ENCODE measurements around the gene SLC12A2. TPM values are rescaled to one million over a fixed set of nuclear protein-coding genes. Genes with fewer than 3 reads are reported as not detected.

The SLC12A2 gene
- 18.8 and 19.5 TPM in 2 replicates for total RNA-seq

DNA sequence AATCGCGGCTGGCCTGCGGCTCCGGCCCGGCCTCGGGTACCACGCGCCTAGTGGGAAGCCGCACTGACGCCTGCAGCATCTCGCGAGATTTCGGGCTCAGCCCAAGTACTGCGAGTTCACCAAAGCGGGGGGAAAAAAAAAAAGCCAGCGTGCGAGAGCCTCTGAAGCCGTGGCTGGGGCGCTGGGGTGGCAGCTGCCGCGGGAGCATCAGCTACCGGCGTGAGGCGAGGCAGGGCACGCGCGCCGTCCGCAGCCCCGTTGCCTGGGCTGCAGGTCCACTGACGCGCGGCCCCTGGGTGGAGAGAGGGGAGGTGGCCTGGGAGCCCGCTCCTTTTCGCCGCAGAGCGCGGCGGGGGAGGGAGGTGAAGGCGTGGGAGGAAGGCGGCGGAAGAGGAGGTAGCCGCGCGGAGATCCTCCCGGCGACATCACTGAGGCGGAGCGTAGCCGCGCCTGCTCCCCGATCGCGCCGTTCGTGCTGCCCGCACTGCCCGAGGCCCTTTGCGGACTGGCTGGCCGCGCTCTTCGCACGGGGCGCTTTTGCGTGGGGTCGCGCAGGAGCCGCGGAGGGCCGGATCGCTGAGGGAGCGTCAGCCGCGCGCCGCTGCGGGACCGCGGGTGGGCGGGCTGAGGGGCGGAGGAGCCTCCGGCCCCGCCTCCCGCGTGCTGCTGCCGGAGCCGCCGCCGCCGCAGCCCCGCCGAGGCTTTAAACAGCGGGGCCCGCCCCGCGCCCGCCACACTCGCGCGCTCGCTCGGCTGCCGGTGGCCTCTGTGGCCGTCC is at the start of gene SLC12A2:
TSS of gene SLC12A2 (plus strand) at position 734 of the 778 bp plus-strand sequence. CDS start 189 bp downstream, outside the sequence.
- intact Hi-C loops (cut with micrococcal nuclease), result loop anchor here (1.0 to 10.0 kb wide), 9 partner anchors 114 to 1481 kb away; partner anchors contain the start of genes ISOC1, LMNB1, PHAX and PRRC1

DNA sequence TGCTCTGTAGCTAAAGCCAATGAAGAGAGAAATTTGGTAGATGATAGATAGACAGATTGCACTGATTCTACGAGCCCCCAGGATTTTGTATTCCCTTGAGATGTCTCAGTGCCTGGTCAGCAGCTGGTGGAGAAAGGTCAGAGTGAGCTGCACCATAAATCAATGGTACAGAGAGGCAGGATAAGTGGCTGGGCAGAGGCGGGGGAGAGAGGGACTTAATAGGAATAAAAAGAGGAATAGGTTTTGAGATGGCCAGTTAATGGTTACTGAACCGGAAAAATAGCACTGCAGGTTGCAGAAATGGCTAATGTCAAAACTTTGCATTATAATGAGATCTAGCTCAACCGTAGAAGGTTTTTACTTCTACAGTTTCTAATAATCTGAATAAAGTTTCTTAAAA is 47.9 kb upstream of the SLC12A2 start:
- intact Hi-C loops (cut with micrococcal nuclease), result no loop called here

DNA sequence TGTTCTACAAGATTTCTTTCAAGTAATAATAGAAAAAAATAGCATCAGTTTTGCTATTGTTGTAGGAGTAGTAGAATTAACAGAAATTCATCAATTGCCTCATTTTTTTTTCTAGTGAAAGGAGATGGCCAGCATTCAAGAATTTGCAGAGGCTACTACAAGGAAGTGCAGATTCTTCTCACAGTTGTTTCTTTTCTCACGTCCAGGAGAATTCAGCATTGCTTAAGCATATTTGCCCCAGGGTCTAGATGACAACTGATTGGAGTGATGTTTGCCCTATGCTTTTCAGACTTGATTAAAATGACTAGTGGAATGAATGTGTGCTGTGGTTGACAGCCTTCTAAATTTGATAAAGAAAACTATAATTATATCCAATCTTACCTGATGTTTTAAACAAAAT is 46.6 kb upstream of the SLC12A2 start:
- intact Hi-C loops (cut with micrococcal nuclease), result no loop called here

DNA sequence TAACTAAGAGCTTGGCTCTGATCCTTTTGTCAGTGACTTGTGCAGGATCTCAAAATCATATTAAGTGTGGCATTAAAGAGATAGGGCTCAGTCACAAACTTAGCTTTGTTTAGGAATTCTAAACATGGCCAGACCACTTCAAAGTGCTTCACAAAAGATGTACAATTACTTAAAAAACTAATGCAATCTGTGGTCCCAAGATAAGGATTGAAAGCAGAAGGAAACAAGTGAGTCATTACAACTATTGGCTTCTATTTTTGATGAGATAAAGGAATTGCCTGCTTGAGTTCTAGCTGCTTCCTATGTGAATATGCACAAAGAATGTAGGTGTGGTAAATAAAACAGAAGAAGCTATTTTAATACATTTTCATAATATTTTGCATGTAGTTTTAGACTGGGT is 44.9 kb upstream of the SLC12A2 start:
- intact Hi-C loops (cut with micrococcal nuclease), result no loop called here

DNA sequence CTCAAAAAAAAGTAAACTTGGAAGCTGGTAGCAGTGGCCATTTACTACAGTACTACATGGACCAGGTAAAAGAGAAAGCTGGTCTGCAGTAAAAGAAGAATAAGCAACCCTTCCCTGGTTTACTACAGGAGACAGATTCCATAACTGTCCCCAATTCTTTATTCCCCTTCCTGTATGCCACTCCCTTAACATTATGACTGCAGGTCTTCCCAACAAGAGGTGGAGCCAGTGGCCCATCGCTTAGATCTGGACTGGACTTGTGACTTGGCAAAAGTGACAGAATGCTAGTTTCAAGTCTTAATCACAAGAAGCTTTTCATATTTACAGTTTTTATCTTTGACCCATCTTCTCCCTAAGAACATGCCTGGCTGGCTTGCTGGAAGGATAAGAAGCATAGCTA is 42.6 kb upstream of the SLC12A2 start:
- intact Hi-C loops (cut with micrococcal nuclease), result no loop called here

DNA sequence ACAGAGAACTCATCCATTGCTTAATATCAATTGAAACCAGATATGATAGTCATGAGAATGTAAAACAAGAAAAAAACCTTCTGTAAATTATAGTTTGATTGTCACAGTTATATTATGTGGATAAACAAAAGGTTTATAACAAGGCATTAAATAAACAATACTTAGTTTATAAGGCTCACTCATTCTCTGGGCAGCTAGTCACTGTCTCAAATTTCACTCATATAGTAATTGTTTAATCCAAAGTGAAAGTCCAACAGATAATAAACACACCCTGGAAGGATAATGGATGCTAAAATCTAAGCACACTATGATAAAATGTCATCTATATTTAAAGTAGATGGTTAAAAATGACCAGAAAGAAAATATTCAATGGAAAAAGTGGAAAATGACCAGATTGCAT is 30.8 kb upstream of the SLC12A2 start:
- intact Hi-C loops (cut with micrococcal nuclease), result no loop called here

DNA sequence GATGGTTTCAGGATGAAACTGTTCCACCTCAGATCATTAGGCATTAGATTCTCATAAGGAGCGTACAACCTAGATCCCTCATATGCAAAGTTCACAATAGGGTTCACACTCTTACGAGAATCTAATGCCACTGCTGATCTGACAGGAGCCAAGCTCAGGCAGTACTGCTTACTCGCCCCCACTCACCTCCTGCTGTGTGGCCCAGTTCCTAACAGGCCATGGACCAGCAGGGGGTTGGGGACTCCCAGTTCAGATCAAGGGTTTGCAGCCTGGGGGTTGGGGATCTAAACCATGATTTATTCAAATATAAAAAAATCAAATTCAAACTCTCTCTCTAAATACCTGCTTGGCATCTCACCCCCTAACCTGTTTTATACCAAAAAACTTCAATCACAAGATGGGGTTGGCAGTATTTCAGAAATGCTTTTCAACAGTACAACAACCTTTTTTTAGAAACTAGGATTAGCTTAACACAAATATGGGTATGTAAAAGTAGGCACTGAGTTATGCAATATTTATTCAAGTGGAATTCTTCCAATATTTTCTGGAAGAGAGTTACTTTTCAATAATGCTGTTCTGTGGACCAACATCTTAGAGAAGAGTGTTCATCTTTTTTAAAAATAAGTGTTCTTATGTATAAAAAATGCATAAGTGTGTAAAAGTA is 30.1 kb upstream of the SLC12A2 start:
- intact Hi-C loops (cut with micrococcal nuclease), result no loop called here

DNA sequence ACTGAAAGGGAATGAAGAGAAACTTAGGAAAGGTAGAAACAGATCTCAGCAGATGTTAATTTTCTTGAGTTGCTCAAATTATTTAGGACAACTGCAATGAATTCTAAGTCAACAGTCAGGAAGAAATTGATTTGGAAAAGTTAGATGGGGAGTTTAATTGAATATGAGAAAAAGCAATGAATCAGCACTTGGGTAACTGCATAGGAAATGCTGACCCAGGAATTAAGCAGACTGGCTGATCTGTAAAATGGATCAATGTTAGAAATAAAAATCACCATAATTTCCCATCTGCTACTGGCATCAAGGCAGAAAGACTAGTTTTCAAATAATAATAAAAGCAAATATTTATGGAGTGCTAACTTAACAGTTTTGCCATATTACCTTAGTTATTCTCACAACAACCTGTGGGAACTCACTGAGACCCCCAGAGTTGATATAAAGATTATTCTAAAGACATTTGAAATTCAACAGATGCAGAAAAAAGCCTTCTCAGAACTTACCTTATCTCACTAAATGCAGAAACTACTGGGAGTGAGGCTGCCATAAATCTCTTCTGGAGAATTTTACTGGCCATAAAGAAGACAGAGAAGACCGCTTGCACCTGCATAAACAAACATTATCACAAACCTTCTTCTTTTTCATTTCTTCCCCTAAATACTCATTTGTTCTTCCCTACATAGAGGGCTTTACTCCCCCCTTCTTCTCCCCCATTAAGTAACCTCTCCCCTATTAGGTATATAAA is 22.8 kb upstream of the SLC12A2 start:
- intact Hi-C loops (cut with micrococcal nuclease), result no loop called here

DNA sequence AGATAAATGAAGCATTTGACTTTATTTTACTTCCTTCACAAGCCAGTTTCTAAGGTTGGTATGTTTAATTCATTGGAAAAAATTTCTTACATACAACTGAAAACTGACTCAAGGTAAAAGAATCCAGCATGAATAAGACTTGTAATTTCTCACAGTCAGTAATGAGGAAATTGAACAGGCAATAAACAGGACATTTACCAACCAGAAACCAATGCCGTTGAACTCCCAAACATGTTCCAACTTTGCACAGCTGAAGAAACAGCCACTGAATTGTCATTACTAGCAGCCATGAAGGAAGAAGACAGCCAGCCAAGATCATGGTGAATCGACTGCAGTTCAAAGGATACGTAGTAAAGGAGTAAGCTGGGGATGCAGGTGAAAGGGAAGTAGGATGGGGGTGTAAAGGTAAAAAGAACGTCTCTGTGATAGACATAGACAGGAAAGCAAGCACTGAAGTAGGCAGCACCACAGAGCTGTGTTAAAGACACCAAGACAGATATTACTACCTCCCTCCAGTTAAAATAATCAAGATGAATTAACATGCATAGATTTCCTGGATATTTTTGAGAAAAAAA is 21.3 kb upstream of the SLC12A2 start:
- intact Hi-C loops (cut with micrococcal nuclease), result no loop called here

DNA sequence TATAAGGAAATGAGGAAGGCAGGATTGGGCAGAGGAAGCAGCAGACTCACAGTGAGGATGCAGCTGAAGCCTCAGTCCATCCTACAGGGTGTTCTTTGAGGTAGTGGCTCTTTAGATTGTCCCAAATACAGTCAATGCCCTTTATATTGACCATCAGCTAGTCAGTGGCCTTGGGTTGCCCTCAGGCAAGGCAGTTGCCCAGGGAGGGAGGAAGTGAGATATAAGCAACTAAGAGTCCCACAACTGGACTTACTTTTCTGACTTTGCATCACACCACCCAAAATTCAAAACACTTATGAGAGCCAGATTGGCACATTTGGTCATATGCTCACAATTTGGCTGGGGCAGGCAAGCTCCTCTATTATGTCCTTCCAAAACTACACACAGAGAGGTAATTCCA is 9.4 kb upstream of the SLC12A2 start:
- intact Hi-C loops (cut with micrococcal nuclease), result no loop called here

DNA sequence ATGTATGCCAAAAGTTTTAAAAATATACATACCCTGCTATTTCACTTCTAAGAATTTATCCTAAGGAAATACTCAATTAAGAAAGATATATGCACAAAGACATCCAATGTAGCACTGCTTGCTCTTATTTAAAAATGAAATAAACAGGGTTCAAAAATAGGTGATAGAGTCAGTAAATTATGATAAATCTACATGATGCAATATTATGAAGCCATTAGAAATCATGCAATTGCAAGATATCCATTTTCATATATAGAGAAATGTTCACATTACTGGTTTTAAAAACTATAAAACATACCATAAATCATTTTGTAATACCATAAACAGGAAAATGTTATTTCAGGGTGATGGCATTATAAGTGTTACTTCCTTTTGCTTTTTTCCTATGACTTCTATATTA is 8.6 kb upstream of the SLC12A2 start:
- intact Hi-C loops (cut with micrococcal nuclease), result no loop called here

DNA sequence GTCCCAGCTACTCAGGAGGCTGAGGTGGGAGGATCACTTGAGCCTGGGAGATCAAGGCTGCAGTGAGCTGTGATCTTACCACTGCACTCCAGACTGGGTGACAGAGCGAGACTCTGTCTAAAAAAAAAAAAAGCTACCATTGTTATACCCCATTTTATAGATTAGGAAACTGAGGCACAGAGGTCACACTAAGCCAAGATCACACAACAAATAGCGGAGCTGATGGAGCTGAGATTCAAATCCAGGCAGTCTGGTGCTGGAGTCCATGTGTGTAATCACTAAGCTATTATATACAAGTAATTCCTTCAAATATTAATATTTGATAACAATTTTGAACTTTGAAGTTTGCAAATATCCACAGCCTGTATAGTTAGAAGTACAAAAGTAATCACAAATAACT is 6.0 kb upstream of the SLC12A2 start:
- intact Hi-C loops (cut with micrococcal nuclease), result no loop called here

DNA sequence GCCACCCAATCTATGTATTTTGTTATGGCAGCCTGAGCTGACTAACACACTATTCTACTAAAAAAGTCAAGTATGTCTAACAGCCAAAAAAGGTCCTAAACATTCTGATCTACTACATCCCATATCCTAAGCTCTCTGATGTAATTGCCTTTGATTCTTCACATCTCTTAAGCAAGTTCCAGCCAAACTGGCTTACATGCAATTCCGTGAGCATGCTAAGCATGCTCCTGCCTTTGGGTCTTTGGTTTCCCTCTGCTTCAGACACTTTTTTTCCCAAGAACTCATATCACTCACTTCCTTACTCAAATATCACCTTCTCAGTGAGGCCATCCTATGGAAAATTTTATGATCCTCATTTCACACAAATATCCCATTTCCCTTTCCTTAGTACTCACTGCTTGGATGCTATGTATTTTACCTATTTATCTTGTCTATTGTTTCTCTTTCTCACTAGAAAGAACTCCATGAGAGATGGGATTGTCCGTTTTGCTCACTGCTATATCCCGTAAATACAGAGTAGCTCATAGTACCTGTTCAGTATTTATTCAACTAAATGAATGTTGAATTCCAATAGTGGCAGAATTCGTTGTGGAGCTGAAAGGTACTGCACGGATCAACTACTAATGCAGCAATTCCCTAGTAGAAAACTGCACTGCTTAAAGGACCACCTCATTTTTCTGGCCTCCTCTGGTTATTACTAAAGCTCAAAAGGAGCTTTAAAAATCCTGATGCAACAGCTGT is 2.3 kb upstream of the SLC12A2 start:
- intact Hi-C loops (cut with micrococcal nuclease), result loop anchor here (5.0 to 10.0 kb wide), 5 partner anchors 116 to 1479 kb away; partner anchors contain the start of gene PHAX

DNA sequence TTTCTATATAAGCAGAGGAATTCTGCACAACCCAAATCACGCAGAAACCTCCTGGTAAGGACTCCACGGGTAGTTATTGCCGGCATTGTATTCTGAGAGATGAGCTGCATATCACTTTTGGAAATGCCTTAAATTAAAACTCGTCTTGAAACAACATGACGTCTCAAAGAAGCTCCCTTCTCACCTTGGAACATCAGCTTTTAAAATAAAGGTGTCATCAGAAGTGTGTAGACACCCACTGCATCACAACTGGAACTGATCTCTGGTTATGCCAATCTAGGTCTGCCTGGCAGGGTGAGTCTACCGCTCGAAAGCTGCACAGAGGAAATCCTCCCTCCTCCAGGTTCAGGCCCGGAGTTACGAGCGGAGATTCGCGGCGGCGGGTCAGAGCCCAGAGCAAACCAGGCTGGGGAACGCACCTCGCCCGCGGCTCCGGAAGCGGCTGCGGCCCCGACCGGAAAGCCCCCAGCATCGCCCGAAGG is 974 bp upstream of the SLC12A2 start:
- intact Hi-C loops (cut with micrococcal nuclease), result loop anchor here (1.0 to 10.0 kb wide), 9 partner anchors 115 to 1480 kb away; partner anchors contain the start of genes ISOC1, LMNB1, PHAX and PRRC1

DNA sequence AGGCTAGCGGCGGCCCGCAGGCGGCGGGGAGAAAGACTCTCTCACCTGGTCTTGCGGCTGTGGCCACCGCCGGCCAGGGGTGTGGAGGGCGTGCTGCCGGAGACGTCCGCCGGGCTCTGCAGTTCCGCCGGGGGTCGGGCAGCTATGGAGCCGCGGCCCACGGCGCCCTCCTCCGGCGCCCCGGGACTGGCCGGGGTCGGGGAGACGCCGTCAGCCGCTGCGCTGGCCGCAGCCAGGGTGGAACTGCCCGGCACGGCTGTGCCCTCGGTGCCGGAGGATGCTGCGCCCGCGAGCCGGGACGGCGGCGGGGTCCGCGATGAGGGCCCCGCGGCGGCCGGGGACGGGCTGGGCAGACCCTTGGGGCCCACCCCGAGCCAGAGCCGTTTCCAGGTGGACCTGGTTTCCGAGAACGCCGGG is 253 bp downstream of the SLC12A2 start:
- intact Hi-C loops (cut with micrococcal nuclease), result loop anchor here (1.0 to 10.0 kb wide), 9 partner anchors 113 to 1482 kb away; partner anchors contain the start of genes ISOC1, LMNB1, PHAX and PRRC1

DNA sequence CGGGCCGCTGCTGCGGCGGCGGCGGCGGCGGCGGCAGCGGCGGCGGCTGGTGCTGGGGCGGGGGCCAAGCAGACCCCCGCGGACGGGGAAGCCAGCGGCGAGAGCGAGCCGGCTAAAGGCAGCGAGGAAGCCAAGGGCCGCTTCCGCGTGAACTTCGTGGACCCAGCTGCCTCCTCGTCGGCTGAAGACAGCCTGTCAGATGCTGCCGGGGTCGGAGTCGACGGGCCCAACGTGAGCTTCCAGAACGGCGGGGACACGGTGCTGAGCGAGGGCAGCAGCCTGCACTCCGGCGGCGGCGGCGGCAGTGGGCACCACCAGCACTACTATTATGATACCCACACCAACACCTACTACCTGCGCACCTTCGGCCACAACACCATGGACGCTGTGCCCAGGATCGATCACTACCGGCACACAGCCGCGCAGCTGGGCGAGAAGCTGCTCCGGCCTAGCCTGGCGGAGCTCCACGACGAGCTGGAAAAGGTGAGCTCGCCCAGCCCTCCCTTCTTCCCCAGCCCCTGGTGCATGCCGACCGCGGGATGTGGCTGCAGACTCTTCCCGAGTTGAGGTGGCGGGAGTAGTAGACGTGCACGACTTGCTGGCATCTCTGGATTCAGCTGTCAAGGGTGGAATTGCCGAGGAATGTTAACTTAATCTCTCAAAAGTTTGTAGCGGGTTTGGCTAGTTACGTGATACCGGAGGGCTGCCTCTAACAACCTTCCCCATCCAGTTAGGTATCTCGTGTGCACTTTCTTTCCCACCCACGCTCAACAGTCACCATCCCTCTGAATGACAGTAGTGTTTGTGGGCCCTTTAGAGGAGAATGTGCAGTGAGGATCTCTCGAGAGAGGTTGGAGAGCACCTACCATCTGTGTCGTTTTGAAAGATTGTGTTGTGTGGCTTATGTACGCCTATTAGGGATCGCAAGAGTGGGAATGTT is 932 bp downstream of the SLC12A2 start:
- intact Hi-C loops (cut with micrococcal nuclease), result loop anchor here (5.0 to 10.0 kb wide), 5 partner anchors 113 to 1482 kb away; partner anchors contain the start of gene PHAX

DNA sequence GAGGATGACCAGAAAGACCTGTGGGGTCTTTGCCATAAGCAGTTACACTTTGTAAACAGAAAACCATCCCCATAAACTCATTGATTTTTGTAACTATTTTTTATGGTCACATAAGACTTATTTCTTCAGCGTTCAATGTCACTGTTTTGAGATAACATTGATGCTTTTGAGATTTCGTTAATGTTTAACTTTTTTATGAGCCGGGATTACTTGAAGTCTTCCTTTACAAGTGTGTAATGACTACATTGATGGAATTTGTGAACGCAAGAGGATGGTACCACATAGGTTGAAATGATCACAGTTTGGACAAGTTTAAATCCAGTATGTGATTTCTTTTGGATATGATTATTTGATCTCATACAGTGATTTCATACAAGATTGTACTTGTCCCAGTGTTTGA is 1.8 kb downstream of the SLC12A2 start:
- intact Hi-C loops (cut with micrococcal nuclease), result loop anchor here (10.0 kb wide), 3 partner anchors 171 to 1039 kb away; no protein-coding TSS in a partner anchor

DNA sequence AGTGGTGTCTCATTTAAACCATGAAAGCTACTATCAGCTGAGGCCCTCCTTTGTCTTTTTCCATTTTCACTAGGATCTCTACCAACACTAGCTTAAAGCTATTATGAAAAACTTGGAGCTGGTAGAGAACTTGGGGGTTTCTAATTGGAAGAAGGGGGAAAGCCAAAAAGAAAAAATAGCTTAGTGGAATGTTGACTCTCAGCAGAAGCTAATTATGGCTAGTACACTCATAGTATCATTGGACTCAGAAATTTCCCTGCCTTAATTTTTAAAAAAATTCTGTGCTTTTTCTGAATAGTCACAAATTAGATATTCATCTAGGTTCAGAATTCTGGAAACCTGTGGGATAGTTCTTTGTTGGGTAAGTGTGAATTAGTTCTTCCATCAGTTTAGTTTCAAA is 8.0 kb downstream of the SLC12A2 start:
- intact Hi-C loops (cut with micrococcal nuclease), result no loop called here

DNA sequence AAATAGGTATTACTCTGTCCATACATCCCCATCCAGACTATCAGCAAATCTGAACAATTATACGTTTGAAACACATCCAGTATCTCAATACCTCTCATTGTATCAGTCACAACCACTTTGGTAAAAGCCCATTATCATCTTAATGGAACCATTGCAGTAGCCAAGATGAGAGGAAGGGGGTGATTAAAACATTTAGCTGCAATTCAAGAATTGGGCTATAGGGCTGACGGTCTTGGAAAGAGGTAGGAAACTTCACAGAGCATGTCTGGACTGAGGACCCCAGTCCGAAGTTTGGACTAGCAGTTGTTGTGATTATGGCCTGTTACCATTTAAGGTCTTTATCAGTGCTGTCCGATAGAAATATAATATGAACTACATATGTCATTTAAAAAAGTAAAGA is 8.6 kb downstream of the SLC12A2 start:
- intact Hi-C loops (cut with micrococcal nuclease), result no loop called here
